Liver (tissue), 3 donors: ENCODE measurements around the gene ADCY4.

Experiments
- ATF3 ChIP-seq: IDR thresholded peaks from 2 replicates; pipeline ENCODE4 v1.6.1; 2016; ENCODE audit warnings: antibody characterized with exemption
- CTCF ChIP-seq: fragments of 150-350 bp; IDR thresholded peaks from 2 replicates; pipeline ENCODE4 v1.5.1; 2017; ENCODE audit warnings: improper control_type of control experiment, low read depth, low read length; ENCODE audit not compliant: missing input control
- EGR1 ChIP-seq, 2 donors: IDR thresholded peaks; 2 replicates each; pipeline ENCODE4 v1.6.1; 2016 to 2018; ENCODE audit warnings: antibody characterized with exemption in 2 of 2, low read depth in 2 of 2
- GABPA ChIP-seq, 2 donors: IDR thresholded peaks in 1 of 2; conservative IDR thresholded peaks in 1 of 2; 2 replicates each; pipeline ENCODE4 v1.6.1; 2016; ENCODE audit warnings: antibody characterized with exemption in 2 of 2, mild to moderate bottlenecking in 1 of 2, moderate library complexity in 1 of 2
- JUND ChIP-seq, 2 donors: IDR thresholded peaks; 2 replicates each; pipeline ENCODE4 v1.6.1; 2016; ENCODE audit warnings: antibody characterized with exemption in 2 of 2
- RAD21 ChIP-seq, 2 donors: IDR thresholded peaks; 2 replicates each; pipeline ENCODE4 v1.6.1; 2016; ENCODE audit warnings: antibody characterized with exemption in 2 of 2, mild to moderate bottlenecking in 2 of 2
- TAF1 ChIP-seq: conservative IDR thresholded peaks from 2 replicates; pipeline ENCODE4 v1.6.1; 2016; ENCODE audit warnings: antibody characterized with exemption, mild to moderate bottlenecking
- donor health status: healthy.
- donor health status: healthy.

GRCh38 chr14:24356208-24356607 is 21.3 kb upstream of the ADCY4 start:
- TF ChIP-seq CTCF: no peak
- TF ChIP-seq GABPA (IDR thresholded peaks at IDR 0.05 in 1 of 2, conservative IDR thresholded peaks at IDR 0.05 in 1 of 2): no peak
- no peak for TF ChIP-seq RAD21 (IDR thresholded peaks at IDR 0.05)
- no peak for TF ChIP-seq JUND (IDR thresholded peaks at IDR 0.05)
- no peak for TF ChIP-seq ATF3
- no peak for TF ChIP-seq TAF1
- no peak for TF ChIP-seq EGR1 (IDR thresholded peaks at IDR 0.05; ENCODE audit: low read depth in 2 of 2)
